ENCODE results near the gene GAS5. TPM values are rescaled to one million over a fixed set of nuclear protein-coding genes. Genes with fewer than 3 reads are reported as not detected.
A peak's percentile ranks its signal among the peaks of the same experiment; 100 is the strongest.

The GAS5 gene
- total and polyA plus RNA-seq, 9 of the 15 experiments (the other 6 are each of a cell fraction or from before 2014, with no cell fraction given): 565 to 1,860 (median 1,006) TPM

GRCh38 chr1:173867753-173868265, at the start of gene GAS5 (continued):
- no peak for TF ChIP-seq CHD7 (IDR thresholded peaks at IDR 0.05; ENCODE audit: low read depth, low read length)
- TF ChIP-seq CUX1 (CRISPR knock-in tag; IDR thresholded peaks at IDR 0.05): no peak
- TF ChIP-seq SFPQ (IDR thresholded peaks at IDR 0.05; ENCODE audit: low read depth, low read length): no peak
- TF ChIP-seq SMAD3 (CRISPR knock-in tag; conservative IDR thresholded peaks at IDR 0.05): peak; percentile 59
